A549 treated with AZD9567 at 1 μM for 4 hours (cell line): ENCODE measurements around the gene PPP2R3C. TPM values are rescaled to one million over a fixed set of nuclear protein-coding genes. Genes with fewer than 3 reads are reported as not detected.

Experiments
- total RNA-seq: library from RNA; stranded (reverse); fragments of 200-300 nt; extraction: Qiagen RNA extraction; gene quantifications from 5 replicates; pipeline ENCODE4 v1.2.3, GENCODE V29; 2022; ENCODE audit not compliant: insufficient read depth

Gene PPP2R3C
- total RNA-seq, result 23.8 to 33.6 TPM (median 26.0 TPM) in 5 replicates

GRCh38 chr14:35121887-35122695 is at the start of gene PPP2R3C, which contains the start of gene PRORP:
Gene PPP2R3C, minus strand, starts transcription at chr14:35121990. Its CDS starts 31 bp downstream, at chr14:35121959.
Gene PRORP, plus strand, starts transcription at chr14:35122552. Its CDS starts 694 bp downstream, at chr14:35123246.

GRCh38 chr14:35046048-35046750 is 75.6 kb downstream of the PPP2R3C start, which contains the start of gene FAM177A1:
Gene FAM177A1, plus strand, starts transcription at chr14:35046272. Its CDS starts 192 bp downstream, at chr14:35046464.

Other genes starting within 250 kb of the PPP2R3C start
- gene BAZ1A, start 246.6 kb downstream of the PPP2R3C start, total RNA-seq, result 20.7 to 75.4 TPM (median 24.0 TPM) in 5 replicates
- gene SRP54, start 139.0 kb downstream of the PPP2R3C start, total RNA-seq, result 56.0 to 134 TPM (median 58.8 TPM) in 5 replicates
- gene FAM177A1, start 75.7 kb downstream of the PPP2R3C start, total RNA-seq, result 75.5 to 115 TPM (median 108 TPM) in 5 replicates
- 29.4 to 36.4 TPM (median 31.3 TPM) in 5 replicates for gene PRORP, start 562 bp upstream of the PPP2R3C start, total RNA-seq
- 265 to 323 TPM (median 269 TPM) in 5 replicates for gene PSMA6, start 170.4 kb upstream of the PPP2R3C start, total RNA-seq